Inferior parietal cortex (tissue), 1 donor: ENCODE results near the gene MAP3K21.

ENCODE experiments used
- DNase-seq: peaks from one replicate; pipeline ENCODE4 v3.0.0-alpha.2; 2016; ENCODE audit errors: extremely low spot score

MAP3K21 gene

DNA sequence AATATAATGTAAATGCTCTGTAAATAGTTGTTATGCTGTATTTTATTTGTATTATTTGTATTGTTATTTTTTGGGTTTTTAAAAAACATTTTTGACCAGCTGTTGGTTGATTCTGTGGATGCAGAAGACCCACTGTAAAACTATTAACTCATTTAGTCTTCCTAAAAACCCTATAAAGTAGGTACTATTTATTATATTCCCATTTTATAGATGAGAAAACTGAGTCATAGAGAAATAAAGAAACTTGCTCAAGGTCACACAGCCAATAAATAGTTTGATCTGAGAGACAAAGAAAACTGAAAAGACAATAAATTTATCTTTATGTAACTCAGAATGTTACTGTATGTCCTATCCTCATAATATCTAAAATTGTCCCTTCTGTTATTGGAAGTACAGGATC, 1.2 kb upstream of the MAP3K21 start:
- no peak for DNase-seq

DNA sequence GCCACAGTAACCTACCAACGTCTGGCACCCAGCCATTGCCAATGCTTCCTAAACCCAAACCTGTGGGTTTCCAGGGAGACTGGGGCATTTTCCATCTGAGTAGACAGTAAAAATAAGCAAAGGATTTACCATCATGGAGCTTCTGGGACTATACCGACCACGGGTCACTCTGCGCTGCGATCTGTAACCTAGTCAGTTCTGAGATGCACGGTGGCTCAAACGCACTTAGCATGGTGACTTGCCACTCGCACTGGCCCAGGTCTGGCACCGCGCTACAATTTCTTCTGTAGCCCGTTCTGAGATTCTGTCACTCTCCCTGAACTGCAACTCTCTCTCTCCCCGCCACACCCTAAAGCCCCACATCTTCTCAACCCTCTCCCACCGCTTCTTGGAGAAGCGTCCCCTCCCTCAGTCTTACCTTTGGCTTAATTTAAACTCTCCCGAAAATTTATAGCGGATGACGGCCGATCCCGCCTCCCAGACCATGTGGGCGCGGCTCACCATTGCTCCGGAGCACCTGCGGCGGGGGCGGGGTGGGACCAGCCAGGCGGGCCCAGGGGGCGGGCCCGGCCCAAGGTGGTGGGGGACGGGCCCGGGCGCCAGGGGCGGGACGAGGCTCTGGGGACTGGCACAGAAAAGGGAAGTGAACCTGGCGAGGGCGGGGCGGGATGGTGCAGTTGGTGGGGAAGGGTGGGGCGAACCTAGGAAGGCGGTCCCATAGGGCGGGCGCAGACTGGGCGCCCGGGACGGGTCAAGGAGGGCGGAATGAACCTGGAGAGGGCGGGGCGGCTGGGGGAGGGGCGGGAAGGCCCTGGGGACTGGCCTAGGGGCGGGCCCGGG, 493 bp upstream of the MAP3K21 start:
- DNase-seq = no peak

DNA sequence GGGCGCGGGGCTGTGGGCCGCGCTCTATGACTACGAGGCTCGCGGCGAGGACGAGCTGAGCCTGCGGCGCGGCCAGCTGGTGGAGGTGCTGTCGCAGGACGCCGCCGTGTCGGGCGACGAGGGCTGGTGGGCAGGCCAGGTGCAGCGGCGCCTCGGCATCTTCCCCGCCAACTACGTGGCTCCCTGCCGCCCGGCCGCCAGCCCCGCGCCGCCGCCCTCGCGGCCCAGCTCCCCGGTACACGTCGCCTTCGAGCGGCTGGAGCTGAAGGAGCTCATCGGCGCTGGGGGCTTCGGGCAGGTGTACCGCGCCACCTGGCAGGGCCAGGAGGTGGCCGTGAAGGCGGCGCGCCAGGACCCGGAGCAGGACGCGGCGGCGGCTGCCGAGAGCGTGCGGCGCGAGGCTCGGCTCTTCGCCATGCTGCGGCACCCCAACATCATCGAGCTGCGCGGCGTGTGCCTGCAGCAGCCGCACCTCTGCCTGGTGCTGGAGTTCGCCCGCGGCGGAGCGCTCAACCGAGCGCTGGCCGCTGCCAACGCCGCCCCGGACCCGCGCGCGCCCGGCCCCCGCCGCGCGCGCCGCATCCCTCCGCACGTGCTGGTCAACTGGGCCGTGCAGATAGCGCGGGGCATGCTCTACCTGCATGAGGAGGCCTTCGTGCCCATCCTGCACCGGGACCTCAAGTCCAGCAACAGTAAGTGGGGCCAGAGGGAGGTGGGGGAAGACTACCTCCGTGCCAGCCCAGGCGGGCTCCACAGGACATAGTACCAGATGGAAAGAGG, 808 bp downstream of the MAP3K21 start:
- no peak for DNase-seq

DNA sequence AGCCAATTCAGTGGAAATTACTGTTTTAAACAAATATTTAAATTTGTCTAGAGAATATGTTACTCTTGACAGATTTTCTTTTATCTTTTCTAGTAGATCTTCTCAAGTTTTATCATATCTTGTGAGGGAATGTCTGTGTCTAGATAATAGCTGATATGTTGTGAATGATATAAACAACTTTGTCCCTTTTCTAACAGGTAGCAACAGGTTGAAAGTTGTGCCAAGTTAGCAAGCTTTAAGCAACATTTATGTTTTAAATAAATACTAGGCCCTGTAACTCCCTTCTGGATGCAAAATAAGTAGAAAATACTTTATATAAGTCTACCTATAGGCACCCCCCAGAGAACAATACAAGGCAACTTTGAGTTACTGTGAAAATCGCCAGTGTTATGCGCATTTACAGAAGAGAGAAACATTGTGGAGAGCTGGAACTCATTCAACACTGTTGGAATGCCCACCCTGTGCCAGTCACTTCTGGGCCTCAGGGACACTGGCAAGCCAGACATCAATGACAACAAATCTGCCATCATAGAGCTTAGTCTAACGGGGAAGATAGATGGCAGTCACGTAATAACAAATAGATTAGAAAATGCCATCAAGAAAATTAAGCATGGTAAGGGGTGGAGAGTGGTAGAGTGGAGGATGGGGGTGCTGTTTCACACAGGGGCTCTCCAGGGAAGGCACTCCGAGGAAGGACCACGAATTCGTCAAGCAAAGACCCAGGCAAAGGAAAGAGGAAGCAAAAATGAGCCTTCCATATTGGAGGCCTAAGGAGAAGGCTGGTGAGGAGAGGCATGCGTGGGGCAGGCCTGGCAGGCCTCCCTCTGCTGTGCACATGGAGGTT, 4.4 kb downstream of the MAP3K21 start:
- DNase-seq = no peak

DNA sequence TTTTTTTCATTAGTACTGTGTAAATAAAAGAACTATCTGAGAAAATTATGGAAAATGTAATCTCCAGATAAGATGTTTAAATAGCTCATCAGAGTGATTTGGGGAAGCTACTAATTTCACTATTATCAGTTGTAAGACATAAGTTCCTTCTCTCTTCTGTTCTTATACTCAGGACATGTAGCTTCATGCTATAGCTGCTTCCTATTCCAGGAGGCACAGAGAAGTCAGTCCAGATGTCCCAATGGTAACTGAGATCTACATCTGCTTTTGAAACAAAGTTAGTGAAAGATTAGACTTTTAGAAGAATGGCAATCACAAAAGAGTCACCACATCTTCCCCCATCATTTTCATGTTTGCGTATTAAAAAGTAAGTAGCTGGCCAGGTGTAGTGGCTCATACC, 5.6 kb downstream of the MAP3K21 start:
- DNase-seq = no peak

DNA sequence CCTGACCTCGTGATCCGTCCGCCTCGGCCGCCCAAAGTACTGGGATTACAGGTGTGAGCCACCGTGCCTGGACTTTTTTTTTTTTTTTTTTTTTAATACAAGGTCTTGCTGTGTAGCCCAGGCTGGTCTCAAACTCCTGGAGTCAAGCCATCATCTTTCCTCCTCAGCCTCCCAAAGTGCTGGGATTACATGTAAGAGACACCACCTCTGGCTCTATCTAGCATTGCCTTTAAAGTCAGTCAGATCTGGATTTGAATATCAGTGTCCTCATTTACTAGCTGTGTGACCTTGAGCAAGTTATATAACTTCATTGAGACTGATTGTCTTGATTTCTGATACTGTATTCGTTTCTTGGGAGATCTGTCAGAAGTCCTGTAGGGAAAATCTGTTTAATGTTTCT, 6.6 kb downstream of the MAP3K21 start:
- no peak for DNase-seq

DNA sequence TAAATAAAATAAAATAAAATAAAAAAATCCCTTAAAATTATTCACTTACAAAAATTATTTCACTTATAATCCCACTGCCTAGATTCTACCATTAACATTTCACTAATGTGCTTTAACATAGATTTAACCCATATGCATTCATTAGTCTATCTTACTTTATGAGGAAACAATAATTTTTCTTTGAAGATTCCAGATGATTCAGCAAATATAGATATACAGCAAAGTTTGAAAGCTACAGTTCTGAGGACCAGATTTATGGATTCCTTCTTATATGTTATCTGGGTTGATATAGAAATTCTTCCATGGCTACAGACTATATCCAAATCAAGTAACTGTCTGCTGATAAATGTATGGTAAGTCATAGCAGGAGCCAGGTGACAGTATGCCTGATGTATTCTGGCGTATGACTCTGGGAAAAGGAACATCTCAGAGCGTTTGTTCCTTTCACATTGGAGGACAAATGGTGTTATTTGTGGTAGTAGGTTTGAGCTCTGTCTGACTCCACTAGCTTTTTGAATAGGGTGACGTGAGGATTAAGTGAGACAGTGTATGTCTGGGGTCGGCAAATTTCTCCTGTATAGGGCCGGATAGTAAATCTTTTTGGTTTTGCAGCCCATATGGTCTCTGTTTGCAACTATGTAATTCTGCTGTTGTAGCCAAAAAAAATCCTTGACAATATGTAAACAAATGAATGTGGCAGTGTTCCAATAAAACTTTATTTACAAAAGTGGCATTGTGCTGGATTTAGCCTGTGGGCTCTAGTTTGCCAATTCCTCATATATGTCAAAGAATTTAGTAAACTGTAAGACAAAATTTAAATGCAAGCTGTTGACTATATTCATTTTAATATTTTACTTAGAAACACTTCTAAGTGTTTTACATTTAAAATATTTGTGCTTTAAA, 9.3 kb downstream of the MAP3K21 start:
- DNase-seq = no peak

DNA sequence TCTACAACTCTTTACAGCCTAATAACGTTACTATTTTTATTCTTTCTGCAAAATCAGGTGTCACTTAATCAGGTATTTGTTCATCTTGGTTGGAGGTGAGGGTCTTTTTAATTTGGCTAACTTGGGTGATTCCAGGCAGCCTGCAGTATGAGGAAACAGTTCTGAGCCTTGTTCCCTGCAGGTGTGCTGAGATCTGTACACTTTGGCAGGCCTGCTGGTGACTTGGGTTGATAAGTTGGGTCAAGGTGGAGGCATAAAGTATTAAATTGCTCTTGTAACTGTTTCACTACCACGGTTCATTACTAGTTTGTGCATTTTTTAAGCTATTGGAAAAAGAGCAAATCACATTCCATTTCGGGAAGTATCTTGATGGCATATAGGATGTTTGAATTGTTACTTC, 10.0 kb downstream of the MAP3K21 start:
- no peak for DNase-seq

DNA sequence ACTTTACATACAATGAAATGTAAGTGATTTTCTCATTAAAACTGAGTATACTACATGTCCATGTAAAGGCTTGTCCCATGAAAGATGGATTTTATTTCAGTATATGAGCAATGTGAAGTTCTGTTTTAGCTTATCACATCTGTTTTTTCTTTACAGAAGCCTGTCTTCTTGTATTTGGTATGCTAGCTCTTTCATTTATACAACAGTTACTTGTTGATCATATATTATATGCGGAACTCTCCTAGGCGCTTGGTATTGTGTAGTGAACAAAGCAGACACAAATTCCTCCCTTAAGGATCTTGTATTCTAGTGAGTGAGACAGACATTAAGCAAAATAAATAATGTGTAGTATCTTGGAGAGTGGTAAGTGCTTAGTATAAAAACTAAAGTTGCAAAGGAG, 10.6 kb downstream of the MAP3K21 start:
- DNase-seq = no peak

DNA sequence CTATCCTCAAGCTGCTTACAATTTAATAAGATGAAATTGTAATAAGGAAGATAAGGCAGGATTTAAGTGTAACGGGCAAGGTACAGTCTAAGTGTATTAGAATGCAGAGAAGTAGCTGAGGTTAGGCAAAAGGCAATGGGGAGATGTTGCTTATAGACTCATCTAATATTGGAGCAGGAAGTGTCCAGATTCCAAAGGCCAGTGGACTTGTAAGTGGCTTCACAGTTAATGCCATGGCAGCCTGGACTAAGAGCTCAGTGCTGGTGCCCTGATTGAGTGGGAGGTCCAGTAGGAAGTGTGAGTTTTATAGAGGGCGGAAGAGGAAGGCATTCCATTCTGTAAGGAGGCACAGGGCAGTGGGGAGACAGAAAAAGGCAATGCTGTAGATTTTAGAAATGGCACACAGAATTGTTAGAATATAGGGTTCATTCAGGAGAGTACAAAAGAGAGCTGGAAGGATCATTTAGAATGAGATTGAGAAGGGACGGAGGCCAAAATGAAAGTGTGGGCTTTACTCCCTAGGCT, 12.6 kb downstream of the MAP3K21 start:
- DNase-seq = no peak

DNA sequence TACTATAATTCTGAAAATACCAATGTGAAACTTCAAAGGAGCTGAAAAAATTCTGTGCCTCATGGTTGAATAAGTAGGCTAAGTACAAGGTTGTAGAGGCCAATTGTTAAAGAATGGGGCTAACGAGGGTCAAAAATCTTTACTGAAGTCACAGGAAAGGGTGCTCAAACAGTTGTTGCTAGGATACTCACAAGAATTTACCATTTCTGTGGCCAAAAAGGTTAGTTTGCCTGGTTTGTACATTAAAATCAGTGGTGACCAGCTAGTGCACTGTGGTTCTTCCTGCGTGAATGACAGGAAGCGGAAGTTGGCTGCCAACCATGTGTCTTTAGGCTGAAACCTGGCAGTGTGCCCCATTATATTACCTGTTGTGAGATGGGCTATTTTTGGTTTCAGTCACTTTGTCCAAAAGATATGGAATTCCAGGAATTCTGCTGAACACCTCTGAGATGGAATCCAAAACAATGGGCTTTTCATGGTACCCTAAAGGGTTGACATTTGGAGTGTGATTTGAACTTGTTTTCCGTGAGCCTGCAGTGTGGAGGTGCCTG, 13.5 kb downstream of the MAP3K21 start:
- DNase-seq = no peak

DNA sequence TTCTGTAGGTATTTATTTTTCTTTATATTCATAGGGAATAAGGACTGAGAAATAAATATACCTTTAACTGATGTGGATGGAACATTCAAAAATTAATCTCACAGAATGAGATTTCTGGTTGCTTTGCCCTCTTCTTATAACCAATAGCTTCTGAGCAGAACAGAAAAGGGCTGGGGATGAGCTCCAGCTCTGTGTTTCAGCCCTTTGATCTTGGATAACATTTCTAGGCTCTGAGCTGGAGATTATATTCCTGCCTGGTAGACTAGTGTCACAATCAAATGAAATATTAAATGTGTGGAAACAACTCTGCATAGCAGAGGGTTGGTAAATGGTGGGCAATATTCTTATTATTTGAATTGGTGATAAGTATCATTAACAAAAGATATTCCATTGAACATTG, 14.6 kb downstream of the MAP3K21 start:
- DNase-seq = no peak

DNA sequence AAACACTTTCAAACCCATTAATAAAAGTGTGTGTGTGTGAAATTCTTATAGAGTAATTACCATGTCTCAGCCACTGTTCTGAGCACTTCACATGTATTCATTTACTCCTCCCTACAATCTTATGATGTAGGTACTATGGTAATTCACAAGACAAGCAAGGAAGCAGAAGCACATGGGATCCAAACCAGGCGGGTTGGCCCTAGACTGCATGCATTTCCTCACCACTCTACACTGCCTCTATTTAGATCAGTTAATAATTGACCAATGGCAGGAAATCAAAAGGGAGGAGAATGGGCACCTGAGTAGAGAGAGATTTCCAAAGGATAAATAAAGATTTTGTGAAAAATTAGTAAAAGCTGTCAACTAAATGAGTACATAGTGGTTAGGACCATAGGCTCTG, 15.7 kb downstream of the MAP3K21 start:
- DNase-seq = no peak

DNA sequence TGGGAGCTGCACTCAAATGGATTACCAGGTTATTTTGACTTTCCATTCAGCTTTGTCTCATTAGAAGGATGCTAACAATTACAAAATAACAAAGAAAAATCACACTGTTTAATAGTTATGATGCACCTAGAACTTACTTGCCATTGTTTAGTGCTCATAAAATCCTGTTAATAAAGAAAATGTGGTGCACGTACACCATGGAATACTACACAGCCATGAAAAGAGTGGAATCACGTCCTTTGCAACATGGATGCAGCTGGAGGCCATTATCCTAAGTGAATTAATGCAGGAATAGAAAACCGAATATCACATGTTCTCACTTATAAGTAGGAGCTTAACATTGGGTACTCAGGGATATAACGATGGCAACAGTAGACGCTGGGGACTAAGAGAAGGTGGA, 19.8 kb downstream of the MAP3K21 start:
- no peak for DNase-seq

DNA sequence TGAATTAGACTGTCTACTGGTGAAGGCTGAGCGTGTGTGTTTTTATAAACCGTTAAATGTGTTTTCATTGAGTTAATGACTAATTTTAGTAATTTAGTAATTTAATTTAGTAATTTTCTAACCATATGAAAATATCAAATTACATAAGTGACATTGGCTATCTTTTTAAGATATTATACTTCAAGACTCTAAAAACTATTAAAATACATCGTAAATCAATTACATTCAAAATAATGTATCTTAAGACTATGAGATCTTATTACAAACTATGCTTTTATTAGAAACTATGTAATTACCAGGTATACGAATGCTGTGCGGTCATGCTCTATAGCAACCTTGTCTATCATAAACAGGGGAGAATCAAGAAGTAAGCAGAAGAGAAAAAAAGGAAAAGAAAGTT, 21.6 kb downstream of the MAP3K21 start:
- DNase-seq = no peak

DNA sequence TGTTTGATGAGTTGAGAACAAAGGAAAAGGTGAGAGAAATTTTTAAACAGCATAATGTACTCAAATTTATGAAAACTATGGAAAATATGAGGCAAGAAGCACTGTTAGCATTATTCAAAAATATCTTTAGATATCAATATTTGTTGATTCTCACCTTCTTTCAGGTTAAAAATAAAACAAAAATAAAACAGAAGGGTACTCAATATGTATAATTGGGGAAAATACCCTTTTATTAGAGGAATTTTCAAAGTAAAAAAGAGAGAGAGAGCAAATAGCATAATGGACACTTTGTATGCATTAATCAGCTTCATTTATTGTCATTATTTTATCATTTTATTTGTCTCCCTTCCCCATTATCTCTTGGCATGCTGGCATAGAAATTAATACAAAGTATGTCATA, 27.5 kb downstream of the MAP3K21 start:
- no peak for DNase-seq

DNA sequence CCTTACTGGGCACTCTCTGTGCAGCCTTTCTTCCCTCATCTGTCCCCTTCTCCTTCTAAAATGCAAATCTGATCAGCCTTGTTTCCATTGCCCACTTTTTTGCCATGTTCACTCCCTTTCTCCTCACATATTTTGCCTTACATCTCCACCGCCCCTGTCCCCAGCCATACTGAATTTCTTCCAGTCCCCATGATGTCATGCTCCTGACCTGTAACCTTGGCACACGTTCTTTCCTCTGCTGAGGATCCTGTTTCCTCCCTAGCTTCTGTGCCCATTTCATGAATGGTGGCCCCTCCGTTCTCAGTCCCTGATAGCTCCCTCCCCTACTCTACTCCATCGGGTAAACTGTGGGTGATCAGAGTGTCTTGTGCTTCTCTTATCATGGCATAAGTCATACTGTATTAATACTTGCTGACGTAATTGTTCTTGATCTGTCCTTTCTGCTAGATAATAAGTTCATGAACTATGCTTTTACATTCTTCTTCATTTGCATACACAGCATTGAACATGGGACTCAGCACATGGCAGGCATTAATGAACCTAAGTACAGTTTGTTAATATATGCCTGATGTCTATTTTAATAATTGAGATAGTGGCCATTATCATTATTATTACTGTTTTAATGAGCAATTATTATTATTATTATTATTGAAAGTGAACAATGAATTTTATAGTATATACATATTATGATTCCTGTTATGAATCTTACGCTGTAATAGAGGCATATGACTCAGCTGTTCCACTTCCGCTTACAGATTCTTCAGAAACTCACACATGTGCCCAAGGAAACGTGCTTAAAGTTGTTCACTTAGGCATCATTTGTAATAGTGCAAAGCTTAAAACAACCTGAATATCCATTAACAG, 28.5 kb downstream of the MAP3K21 start:
- no peak for DNase-seq

DNA sequence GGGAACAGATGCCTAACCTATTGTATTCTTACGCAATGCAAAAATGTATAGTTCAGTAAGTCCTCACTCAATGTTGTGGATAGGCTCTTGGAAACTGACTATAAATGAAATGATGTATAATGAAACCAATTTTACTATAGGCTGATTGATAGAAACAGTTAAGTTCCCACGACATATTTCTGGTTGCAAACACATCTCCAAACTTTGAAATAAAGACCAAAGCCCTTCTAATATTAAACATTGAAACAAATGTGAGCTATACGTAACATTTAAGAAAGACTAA, 29.1 kb downstream of the MAP3K21 start:
- no peak for DNase-seq

DNA sequence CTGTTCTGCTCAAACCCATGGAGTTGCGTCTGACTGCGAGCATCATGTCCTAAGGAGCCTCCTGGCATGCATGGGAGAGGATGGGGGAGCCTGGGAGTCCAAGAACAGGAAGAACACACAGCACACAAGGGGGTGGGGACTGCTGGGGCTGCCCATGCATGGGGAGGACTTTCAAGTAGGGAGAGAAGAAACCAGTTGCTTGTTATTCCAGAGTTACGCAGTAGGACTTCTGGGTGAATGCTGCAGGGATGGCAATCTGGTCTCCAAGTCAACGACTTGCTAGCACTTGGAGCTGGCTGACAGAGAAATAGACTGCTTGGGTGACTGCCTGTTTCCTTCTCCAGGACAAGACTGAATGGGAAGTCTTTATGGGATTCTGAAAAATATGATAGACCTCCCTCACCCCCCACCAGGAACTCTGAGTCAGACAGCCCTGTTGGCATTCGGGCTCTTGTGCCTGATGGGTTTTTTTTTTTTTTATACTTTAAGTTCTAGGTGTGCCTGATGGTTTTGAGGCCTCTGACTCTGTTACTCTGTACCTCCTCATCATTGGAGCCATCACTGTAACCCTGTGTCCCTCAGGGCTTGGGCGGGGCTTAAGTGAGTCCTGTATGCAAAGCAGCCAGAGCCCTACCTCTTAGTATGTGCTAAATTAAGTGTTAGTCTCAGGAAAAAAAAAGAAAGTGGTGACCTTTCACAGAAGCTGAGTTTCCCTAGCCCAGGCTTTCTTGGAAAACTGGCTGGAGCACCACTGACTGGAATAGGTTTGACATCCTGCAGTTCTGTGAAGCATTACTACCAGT, 30.3 kb downstream of the MAP3K21 start:
- no peak for DNase-seq
